AML-193 (cell line): ENCODE results near the gene ORM2.

ENCODE experiments used
- DNase-seq, 2 experiments: peaks; one replicate each; lab custom pipeline; 2025; lab: John Stamatoyannopoulos, UW

The ORM2 gene

DNA sequence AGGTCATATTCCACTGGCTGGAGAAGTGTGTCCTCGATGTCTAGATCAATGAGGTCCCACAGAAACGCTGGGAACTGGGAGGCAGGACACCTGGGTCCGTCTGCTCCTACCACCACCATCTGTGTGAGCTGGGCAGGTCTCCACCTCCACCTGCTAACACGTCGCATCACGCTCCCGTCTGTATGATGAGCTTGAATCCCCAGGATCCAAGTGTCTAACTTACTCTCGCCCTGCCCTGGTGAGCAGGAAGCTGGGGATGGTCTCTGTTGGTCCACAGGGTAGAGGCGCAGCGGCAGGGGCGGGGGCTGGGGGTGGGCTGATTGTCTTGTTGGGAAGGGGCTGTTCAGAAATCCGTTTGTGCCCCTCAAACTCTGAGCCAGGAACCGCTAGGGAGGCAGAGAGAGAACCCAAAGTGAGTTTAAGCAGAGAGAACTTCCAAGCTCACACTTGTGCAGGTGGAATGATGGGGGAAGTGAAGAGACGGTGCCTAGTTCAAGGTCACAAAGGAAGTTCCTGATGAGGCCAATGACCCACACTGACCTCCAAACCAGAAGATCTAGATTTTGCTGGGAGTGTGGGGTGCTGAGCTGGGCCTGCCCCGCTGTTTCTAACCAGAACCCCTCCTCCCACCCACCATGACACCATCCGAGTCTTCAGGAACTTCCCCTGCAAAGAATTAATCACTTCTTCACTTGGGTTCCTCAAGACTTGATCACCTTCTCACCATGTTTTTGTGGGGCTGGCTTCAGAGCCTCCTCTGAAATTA lies 21.1 kb downstream of the ORM2 start:
- DNase-seq: no peak

DNA sequence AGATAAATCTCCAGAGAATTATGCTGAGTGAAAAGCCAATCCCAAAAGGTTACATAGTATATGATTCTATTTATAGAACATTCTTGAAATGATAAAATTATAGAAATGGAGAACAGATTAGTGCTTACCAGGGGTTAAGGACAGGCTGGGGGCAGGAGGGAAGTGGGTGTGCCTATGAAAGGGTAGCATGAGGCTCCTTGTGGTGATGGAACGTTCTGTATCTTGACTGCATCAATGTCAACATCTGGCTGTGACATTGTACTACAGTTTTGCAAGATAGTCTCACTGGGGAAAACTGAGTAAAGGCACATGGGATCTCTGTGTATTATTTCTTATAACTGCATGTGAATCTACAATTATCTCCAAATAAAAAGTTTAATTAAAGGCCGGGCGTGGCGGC lies 22.3 kb downstream of the ORM2 start:
- DNase-seq: no peak

DNA sequence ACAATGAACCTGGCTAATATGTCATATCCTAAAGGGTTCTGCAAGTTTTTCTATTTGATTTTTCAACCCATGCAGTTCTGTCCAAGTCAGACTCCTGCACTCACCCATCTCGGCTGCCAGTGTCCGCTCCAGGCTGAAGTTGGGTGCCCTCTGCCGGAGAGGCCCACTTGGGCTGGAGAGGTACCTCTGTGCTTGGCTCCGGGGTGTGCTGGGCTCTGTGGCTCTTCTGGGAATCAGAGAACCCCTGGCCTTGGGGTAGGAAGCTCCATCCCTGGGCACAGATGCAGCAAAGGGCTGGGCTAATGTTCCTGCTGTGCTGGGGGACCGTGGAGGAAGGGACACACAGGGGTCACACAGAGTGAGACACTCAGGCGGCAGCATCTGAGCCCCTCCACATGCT lies 26.2 kb downstream of the ORM2 start:
- DNase-seq: no peak

DNA sequence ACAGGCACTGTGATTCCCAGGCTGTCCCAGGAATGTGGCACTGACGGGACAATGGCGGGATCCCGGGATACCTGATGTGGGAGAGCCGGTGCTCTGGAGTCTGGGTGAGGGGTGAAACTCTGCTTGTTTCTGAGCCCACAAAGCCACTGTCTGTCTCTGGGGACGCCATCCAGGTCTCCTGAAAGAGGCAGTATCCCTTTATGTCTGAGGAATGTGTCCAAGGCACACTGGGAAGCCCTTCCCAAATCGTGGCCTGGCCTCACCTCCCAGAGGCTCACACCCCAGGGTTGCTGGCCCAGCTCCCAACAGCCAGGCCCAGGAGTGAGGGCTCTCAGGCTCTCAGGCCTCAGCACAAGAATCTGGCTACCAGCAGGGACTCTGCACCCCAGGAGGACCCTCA lies 27.1 kb downstream of the ORM2 start:
- DNase-seq: no peak

DNA sequence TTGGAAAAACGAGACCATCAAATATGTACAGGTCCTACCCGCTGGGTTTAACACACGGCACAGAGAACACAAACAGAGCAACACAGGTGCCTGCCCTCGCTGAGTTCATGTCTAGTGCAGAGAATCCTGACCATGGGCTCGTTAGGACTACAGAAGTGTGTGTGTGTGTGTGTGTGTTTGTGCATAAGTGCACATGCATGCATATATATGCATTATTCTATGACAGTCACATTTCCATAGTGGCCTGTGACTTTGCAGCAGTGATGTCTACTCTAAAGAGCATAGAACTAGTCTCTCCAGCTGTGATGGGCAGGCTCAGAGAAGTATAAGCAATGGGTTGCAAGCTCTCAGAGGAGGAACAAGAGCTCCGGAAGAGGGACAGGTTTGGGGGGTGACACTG lies 27.7 kb downstream of the ORM2 start:
- no peak for DNase-seq

DNA sequence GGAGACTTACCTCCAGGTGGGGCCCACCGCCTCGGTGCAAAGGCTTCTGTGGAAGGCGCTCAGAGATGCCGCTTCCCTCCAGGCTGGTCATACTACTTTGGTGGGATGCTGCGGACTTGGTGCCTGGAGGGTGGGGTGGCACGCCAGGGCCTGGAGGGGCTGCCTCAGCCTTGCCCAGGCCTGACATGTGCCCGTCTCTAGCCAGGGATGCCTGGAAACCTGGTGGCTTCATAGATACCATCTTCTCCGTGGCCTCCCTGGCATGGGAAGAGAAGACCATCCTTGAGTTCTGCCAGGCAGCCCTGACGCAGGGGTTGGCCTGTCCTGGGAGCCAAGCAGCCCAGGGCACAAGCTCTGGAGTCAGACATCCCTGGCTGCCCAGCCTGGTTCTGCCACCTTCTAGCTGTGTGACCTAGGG lies 28.3 kb downstream of the ORM2 start:
- no peak for DNase-seq

DNA sequence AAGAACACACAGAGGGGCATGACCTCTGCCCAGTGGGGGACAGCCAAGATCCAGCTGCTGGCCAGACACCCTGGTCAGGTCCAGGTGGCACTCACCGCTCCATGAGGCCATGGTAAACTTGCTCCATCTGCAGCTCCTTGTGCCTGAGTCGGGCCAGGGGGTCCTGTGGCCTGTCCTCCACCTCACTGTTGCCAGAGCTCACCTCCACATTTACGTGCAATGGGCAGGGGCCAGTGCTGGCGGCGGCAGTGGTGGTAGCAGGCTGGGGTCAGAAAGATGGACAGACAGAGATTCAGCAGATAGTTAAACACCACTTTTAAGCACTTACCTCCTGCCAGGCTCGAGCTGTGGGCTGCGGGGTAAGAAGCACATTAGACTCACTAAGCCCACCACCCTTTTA lies 30.1 kb downstream of the ORM2 start:
- DNase-seq: no peak

DNA sequence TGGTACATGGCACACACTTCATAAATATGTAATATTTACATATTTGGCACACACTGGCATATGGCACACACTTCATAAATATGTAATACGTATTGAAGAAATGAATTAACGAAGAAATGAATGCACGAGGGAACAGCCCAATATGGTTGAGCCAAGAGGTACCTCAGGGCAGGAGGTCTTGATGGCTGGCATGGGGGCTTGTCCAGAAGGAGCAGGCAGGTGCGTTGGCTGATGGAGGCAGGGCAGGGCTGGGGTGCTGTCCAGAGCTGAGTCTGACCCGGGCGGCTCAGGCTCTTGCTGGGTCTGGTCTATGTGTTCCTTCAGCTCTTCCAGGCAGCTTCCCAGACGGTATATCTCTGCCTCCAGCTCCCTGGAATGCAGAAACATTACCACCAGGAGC lies 31.9 kb downstream of the ORM2 start:
- no peak for DNase-seq

DNA sequence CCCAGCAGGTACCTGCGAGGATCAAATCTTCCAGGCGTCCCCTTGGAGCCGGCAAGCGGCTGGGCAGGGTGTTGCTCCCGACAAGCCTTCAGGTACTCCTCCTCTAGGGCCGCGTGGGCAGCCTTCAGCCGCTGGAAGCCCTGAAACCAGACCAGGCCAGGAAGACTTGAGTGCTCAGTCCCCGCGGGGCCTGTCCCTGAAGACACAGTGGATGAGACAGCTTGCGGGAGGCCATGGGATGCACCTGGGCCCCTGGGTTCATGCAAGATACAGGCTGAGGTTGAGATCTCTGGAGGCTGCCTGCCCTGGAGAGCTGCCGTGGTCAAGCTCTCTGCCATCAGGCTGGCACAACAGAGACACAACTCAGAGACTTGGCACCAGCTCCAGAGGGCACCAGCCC lies 32.7 kb downstream of the ORM2 start:
- DNase-seq: no peak

DNA sequence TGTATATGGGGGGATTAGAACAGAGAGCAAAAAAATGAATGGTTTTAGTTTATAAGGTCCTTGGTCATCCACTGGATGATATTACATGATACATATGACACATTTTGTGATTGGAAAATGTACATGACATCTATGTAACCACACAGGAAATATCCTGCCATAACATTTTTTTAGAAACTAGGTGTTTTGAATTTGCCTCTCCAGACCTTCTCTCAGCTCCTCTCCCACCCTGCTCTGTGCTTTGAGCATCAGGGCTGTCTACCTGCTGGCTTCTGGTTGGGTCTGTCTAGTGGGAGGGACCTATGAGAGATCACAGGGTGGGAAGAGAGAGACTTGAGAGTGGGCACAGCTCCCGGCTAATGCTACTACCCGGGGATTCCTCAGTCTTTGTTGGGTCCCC lies 33.8 kb downstream of the ORM2 start:
- no peak for DNase-seq

DNA sequence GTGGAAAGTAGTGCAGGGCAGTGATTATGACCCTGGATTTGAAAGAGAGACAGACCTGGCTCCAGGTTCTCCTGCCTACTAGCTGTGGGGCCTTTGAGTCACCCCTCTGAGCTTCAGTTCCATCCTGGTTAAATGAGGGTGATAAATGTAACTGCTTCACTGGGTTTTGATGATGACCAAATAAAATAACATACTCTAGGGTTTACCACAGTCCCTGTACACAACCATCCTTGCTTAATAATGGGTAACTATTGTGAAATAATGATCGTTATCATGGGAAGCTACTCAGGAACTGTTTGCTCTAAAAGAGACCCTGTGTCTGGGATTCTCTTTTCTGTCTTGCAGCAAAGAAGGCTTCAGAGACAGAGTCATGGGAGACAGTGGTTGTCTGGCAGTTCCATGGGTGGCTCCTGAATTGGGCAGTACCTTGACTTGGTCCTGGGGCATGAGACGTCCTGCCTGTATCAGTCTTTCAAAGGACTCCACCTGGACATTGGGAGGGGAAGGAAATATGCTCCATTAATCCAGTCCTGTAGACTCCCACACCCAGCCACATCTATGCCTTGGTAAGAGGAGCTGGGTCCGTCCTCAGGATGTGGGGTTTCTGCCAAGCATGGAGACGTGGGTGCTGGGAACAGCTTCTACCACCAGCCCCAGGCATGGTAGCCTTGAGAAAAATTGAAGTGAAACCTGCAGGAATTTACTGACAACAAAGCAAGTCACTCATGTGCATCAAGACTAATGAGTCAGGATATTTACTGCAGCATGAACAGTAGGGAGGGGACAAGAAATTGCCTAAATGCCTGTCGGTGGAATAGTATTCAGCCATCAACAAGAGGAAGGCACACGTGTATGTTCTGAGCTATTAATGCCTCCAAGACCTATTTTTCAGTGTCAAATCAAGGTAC lies 34.7 kb downstream of the ORM2 start:
- DNase-seq: peak; percentile 83 to 87

DNA sequence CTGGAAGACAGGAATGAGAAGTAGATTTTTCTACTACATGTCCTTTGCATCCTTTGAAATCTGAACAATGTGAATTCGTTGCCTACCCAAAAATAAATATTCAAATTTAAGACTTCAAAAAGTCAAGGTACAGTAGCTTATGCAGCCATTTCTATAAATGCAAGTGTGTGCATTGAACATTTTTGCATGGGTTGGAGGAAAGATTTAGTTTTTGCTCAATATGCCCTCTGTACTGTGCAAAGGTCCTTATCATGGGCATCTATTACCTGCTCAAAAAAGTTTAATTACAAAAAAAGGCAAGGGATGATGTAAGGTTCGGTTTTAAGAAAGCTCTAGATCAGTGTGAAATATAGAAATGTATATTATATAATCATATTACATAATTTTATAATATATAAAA lies 35.5 kb downstream of the ORM2 start:
- no peak for DNase-seq

DNA sequence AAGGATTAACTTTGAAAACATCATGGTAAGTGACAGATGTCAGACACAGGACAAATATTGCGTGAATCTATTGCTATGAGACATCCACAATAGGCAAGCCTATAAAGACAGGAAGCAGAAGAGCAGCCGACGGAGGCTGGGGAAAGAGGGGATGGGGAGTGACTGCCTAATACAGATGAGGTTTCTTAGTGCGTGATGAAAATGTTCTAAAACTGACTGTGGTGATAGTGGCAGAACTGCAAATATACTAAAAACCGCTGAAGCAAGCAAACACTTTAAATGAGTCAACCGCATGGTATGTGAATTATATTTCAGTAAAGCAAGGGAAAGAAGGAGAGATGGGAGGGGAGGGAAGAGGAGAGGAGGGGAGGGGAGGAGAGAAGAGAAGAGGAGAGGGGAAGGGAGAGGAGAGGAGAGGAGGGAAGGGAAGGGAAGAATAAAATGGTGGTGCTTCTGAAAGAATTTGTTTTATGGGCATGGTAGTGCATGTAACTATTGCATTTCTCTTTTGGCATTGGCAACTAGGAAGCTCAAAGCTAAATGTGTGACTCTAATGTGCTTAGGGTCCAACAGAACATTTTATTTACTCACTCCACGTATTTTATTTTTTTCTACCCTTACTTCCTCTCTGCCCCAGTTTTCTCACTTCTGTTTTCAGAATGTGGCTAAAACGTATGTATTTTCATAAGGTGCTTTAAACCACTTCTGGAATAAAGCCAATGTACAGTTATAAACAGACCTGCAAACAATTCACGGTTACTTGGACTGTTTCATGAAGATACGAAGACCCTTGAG lies 36.9 kb downstream of the ORM2 start:
- peak in 1 of 2 experiments; percentile 28 for DNase-seq

DNA sequence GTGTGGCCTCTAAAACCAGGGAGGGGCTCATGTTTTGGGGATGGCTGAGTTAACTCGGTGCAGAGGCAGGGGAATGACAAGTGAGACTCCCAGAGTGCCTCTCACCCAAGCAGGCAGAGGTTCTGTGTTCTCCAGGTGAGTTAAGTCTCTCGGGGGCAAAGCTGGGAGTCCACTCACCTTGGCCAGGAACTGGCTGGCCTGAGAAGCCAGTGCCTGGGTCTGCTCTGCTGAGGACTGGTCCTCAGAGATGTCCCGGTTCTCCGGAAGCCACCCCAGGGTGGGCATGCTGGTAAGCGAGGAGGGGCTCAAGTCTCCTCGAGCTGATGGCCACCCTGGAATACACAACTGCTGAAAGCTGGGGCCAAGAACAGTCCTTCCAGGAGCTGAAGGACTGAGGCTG lies 37.7 kb downstream of the ORM2 start:
- DNase-seq: no peak

DNA sequence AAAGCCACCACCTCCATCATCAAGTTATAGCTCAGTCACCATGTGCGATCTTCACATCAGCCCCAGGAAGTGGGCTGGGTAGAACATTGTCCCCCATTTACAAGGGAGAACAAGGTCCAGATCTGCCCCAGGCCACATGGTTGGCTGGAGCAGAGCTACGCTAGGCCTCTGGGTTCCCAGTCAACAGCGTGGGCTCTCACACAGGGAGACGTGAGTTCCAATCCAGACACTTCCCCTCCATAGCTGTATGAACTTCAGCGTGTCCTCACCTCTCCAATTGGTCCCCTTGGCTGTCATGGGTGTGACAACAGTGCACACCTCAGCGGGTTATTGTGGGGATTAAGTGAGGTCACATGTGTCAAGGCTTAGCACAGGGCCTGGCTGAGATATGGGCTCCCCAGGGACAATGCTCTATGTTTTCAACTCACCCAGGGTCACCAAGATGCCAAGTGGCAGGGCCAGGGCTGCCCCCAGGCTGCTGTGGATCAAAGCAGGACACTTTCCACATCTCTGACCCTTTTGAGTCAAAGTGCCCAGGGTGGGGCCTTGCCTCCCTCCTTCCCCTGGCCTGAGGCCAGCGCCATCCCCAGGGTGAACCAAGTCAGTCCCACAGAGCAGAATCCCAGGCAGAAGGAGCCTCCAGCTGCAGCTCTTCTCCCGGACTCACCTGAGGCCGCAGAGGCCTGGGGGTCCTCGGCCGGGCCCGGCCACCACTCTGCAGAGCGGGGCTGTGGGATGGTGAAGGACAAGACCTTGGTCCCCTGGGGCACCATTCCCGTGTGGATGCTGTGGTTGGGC lies 38.3 kb downstream of the ORM2 start:
- DNase-seq: no peak

DNA sequence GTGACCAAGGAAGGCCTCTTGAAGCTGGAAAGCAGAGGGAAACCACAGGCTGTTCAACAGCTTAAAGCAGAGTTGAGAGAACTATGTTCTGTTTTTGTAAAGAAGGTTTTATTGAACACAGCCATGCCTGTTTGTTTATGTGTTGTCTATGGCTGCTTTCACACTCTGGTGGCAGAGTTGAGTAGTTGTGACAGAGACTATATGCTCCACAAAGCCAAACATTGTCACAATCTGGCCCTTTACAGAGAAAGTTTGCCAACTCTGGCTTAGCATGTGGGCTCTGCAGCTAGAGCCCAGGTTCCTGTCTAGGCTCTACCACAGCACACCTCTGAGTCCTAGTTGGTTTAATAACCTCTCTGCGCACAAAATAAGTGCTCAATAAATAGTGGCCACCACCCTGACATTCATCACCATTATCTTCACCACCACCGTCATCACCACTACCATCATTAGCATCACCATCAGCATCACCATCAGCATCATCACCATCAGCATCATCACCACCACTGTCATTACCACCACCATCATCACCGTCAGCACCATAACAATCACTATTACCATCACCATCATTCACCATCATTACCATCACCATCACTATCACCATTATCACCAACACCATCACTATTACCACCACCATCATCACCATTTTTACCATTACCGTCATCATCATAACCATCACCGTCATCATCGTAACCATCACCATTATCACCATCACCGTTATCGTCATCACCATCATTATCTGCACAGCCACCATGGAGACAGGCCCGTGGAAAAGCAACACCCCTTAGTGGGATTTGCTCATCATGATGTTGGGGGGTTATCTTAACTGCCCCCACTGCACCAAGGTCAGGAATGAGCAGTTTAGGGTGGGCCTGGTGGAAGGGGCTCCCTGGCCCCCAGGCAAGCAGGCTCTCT lies 39.8 kb downstream of the ORM2 start:
- DNase-seq: no peak

DNA sequence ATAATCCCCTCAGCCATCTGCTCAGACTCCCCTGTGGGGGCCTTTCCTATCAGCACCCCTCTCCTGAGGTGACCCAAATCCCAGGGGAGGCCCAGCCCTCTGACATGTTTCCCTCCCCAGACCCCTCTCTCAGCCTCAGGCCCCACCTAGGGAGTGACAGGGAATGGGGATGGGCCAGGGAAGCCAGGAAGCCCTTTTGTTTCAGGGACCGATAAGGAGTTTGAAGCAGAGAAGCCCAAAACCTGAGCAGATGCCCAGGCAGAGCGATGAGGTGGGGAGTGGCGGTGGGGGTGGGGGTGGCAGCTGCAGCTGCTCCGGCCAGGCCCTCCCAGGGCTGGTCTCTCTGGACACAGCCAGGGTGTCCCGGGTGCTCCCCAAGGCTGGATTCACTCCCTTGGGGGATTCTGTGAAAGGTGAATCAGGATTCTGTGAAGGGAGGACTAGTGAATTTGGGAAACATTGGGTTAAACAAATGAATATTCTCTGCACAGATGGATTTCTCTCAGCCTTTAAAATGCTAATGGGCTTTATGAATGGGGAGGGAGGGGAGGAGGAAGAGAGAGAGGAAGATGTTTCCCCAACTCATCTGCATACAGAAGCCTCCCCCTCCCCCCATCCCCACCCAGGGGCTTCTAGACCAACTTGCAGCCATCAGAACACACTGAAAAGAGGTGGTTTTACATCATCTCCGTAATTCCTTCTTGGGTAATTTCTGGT lies 40.7 kb downstream of the ORM2 start:
- no peak for DNase-seq

DNA sequence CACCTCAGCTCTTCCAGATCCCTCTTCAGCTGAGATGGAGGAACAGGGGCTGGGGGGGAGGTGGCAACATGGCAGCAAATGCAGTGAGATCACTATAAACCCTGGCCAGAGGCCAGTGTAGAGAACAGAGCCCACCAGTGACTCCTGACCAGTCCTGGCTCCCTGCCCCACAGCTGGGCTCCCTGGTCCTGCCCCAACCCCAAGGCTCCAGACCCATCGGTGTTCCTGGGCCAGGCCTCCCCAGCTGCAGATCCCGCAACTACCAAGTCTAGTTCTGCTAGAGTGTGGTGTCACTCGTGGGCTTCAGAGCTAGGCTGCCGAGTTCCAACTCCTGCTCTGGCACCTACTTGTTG lies 41.3 kb downstream of the ORM2 start:
- no peak for DNase-seq

DNA sequence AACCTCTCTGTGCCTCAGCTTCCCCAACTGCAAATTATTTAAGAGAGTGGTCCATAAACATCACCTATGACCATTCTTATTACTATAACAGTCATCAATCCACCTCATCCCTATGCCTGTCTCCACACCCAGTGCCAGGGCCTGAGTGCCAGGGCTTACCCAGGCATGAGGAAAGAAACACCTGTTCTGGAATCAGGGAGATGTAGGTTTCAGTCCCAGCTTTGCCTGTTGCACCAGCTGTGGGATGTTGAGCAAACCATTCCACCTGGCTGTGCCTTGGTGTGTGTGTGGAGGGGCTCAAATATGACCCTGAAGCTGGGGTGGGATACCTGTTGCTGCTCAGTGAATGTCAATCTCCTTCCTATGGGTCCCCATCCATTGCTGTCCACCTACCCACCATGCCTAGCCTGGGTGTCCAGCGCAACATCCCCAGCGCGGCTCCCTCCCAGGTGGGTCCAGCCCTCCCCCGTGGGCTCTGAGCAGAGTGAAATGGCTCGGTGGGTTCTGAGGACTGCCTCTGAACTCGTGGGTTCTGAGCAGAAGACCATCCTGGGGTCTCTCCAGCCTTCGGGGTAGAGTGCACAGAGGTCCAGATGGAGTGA lies 41.8 kb downstream of the ORM2 start:
- DNase-seq: no peak
